B cell (primary cell): ENCODE measurements around the gene CDT1.

Experiments
- CTCF ChIP-seq: fragments of 200-600 bp; IDR thresholded peaks from one replicate; pipeline ENCODE4 v1.8.0; 2022; ENCODE audit warnings: antibody characterized with exemption, mild to moderate bottlenecking
- EZH2 ChIP-seq: IDR thresholded peaks from 2 replicates; pipeline ENCODE4 v1.6.1; 2012; ENCODE audit warnings: borderline replicate concordance, low read depth, mild to moderate bottlenecking, moderate library complexity, low read length; ENCODE audit not compliant: insufficient read depth, poor library complexity, severe bottlenecking

GRCh38 chr16:88800277-88800592, 3.4 kb upstream of the CDT1 start:
- TF ChIP-seq EZH2 (no peak), CTCF (no peak)
